ENCODE measurements around the gene OR4E2. TPM values are rescaled to one million over a fixed set of nuclear protein-coding genes. Genes with fewer than 3 reads are reported as not detected.
"Not testable (repeated sequence)": the region's sequence is repeated elsewhere in the genome, so short reads cannot be mapped to it uniquely, and the experiment has no call there.

The OR4E2 gene
- total and polyA plus RNA-seq, 4 experiments from 2014 or later: not detected

DNA sequence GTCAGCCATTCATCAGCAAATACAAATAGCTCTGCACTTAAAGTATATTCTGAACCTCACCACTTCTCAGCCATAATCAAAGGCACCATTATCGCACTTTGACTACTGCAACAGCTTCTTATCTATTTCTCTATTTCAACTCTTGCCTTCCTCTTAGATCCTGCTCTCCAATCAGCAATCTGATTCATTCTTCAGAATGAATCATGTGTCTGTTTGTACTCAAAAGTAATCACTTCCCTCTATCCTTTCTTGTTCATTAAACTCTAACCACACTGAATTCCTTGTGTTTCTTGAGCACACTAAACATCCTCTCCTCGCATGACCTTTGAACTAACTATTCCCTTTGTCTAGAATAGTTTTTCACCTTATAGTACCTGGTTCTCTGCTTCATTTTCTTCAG is 32.8 kb downstream of the OR4E2 start:
- Histone ChIP-seq H3K4me3 (ENCODE audit: low read length in 2 of 2) (no peak overlapping the region), H3K27me3 (ENCODE audit: insufficient read depth, low read length) (no peaks in the 10 kb centered on the region), H3K27ac (ENCODE audit: low read depth, low read length) (no peak overlapping the region), H3K9me3 (ENCODE audit: control insufficient read depth in 1 of 2, low read length in 2 of 2) (no peaks in the 10 kb centered on the region), H3K4me1 (ENCODE audit: insufficient read depth, low read length) (no peaks in the 10 kb centered on the region), H3K36me3 (ENCODE audit: insufficient read depth, low read length) (no peaks in the 10 kb centered on the region)
- intact Hi-C loops (cut with micrococcal nuclease): no loop called here
- Mint-ChIP-seq H3K36me3 (no peaks in the 10 kb centered on the region), H3K9me3 (peaks cover 0 to 17% (median 0%) of the 10 kb centered on the region in 8 donors), H3K4me3 (no peak overlapping the region), H3K27ac (no peak overlapping the region), H3K27me3 (peaks cover 21 to 26% of the 10 kb centered on the region in 2 donors), H3K4me1 (no peaks in the 10 kb centered on the region)
- CTCF ChIA-PET (ENCODE audit: partially characterized antibody): interaction anchor here (1.0 kb wide), 1 partner anchor 23 kb away, joined by 3 read pairs; no protein-coding TSS in a partner anchor
- DNase-seq: no peak
- POLR2A ChIA-PET (ENCODE audit: partially characterized antibody): no interaction called here

DNA sequence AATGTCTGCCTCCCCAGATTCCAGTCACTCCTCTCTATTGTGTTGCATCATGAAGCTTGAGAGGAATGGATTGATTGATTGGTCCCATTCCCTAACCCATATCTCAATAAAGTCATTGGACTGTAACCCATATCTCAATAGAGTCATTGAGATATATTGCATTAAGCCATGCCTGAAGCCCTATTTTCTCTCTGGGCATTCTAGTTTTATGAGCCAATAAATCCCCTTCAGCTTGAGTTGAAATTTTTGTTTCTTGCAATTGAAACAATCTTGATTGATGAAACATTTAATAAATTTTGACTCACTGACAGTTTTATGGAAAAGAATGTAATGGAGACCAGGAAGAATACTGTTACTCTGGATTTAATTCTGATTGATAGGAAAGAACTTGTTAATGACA is 40.8 kb downstream of the OR4E2 start:
- DNase-seq: no peak
- Histone ChIP-seq H3K36me3 (ENCODE audit: insufficient read depth, low read length) (no peaks in the 10 kb centered on the region), H3K4me3 (ENCODE audit: low read length in 2 of 2) (no peak overlapping the region), H3K4me1 (ENCODE audit: insufficient read depth, low read length) (no peaks in the 10 kb centered on the region), H3K27me3 (ENCODE audit: insufficient read depth, low read length) (no peaks in the 10 kb centered on the region), H3K27ac (ENCODE audit: low read depth, low read length) (no peak overlapping the region), H3K9me3 (ENCODE audit: control insufficient read depth in 1 of 2, low read length in 2 of 2) (no peaks in the 10 kb centered on the region)
- H3K9me3 Mint-ChIP-seq: peaks cover 0 to 4% (median 0%) of the 10 kb centered on the region in 8 donors
- H3K4me3 Mint-ChIP-seq: no peak overlapping the region
- CTCF ChIA-PET (ENCODE audit: partially characterized antibody): no interaction called here
- no peaks in the 10 kb centered on the region for H3K36me3 Mint-ChIP-seq
- no peaks in the 10 kb centered on the region for H3K4me1 Mint-ChIP-seq
- H3K27me3 Mint-ChIP-seq: peaks cover 8 to 19% of the 10 kb centered on the region in 2 donors
- POLR2A ChIA-PET (ENCODE audit: partially characterized antibody): no interaction called here
- H3K27ac Mint-ChIP-seq: no peak overlapping the region
- intact Hi-C loops (cut with micrococcal nuclease): no loop called here

DNA sequence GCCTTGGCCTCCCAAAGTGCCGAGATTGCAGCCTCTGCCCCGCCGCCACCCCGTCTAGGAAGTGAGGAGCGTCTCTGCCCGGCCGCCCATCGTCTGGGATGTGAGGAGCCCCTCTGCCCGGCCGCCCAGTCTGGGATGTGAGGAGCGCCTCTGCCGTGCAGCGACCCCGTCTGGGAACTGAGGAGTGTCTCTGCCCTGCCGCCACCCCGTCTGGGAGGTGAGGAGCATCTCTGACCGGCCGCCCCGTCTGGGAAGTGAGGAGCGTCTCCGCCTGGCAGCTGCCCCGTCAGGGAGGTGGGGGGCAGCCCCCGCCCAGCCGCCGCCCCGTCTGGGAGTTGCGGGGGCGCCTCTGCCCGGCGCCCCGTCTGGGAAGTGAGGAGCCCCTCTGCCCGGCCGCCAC is 44.0 kb downstream of the OR4E2 start:
- H3K27me3 Mint-ChIP-seq; H3K36me3 ChIP-seq (ENCODE audit: insufficient read depth, low read length); H3K4me1 Mint-ChIP-seq; H3K9me3 Mint-ChIP-seq; H3K27ac ChIP-seq (ENCODE audit: low read depth, low read length); CTCF ChIA-PET (ENCODE audit: partially characterized antibody); H3K27me3 ChIP-seq (ENCODE audit: insufficient read depth, low read length); POLR2A ChIA-PET (ENCODE audit: partially characterized antibody); H3K36me3 Mint-ChIP-seq; H3K27ac Mint-ChIP-seq; H3K9me3 ChIP-seq (ENCODE audit: control insufficient read depth in 1 of 2, low read length in 2 of 2); intact Hi-C loops (cut with micrococcal nuclease); H3K4me3 ChIP-seq (ENCODE audit: low read length in 2 of 2); DNase-seq; H3K4me1 ChIP-seq (ENCODE audit: insufficient read depth, low read length); H3K4me3 Mint-ChIP-seq: not testable (repeated sequence)

DNA sequence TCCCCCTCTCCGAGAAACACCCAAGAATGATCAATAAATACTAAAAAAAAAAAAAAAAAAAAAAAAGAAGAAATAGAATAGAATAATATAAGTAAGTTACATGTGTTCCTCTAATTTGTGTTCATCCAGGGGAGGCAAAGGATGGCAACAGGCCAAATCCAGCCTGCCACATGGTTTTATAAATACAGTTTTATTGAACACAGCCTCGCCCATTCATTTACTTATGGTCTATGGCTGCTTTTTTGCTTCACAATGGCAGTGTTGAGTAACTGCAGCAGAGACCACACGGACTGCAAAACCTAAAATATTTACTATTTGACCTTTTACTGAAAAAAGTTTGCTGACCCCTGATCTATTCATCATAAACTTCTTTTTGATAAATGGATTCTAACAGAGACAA is 44.9 kb downstream of the OR4E2 start:
- intact Hi-C loops (cut with micrococcal nuclease); H3K36me3 ChIP-seq (ENCODE audit: insufficient read depth, low read length); H3K4me1 Mint-ChIP-seq; H3K27me3 Mint-ChIP-seq; CTCF ChIA-PET (ENCODE audit: partially characterized antibody); H3K27ac ChIP-seq (ENCODE audit: low read depth, low read length); H3K4me1 ChIP-seq (ENCODE audit: insufficient read depth, low read length); DNase-seq; H3K27ac Mint-ChIP-seq; POLR2A ChIA-PET (ENCODE audit: partially characterized antibody); H3K9me3 ChIP-seq (ENCODE audit: control insufficient read depth in 1 of 2, low read length in 2 of 2); H3K9me3 Mint-ChIP-seq; H3K27me3 ChIP-seq (ENCODE audit: insufficient read depth, low read length); H3K4me3 Mint-ChIP-seq; H3K36me3 Mint-ChIP-seq; H3K4me3 ChIP-seq (ENCODE audit: low read length in 2 of 2): not testable (repeated sequence)

DNA sequence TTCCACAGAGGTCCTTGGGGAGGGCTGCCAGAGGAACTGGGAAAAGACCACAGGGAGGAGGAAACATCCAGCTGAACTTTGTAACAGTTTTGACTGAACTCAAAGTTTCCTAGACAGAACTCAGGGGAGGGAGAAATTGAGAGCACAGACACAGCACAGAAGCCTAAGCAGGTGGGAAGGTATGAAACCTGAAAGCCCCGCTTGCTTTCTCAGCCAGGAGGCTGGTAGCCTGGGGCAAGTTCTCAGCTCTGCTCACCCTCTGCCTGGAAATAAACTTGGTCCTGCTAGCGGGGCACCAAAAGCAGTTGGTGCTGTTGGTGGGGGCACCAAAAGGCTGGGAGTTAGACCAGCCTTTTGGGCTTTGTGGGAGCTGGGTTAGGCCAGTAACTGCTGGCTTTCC is 45.9 kb downstream of the OR4E2 start:
- no peak overlapping the region for H3K4me3 Mint-ChIP-seq
- no peak overlapping the region for H3K27ac Mint-ChIP-seq
- intact Hi-C loops (cut with micrococcal nuclease): no loop called here
- ChIA-PET POLR2A (ENCODE audit: partially characterized antibody) (no interaction called here), CTCF (ENCODE audit: partially characterized antibody) (interaction anchor here (1.7 kb wide), 1 partner anchor 10 kb away, joined by 5 read pairs; no protein-coding TSS in a partner anchor)
- H3K36me3 Mint-ChIP-seq: no peaks in the 10 kb centered on the region
- no peak overlapping the region for H3K4me3 ChIP-seq (ENCODE audit: low read length in 2 of 2)
- peaks cover 0 to 4% (median 0%) of the 10 kb centered on the region in 8 donors for H3K9me3 Mint-ChIP-seq
- H3K9me3 ChIP-seq (ENCODE audit: control insufficient read depth in 1 of 2, low read length in 2 of 2): no peaks in the 10 kb centered on the region
- peaks cover 2 to 4% of the 10 kb centered on the region in 2 donors for H3K27me3 Mint-ChIP-seq
- peaks cover 13% of the 10 kb centered on the region for H3K4me1 ChIP-seq (ENCODE audit: insufficient read depth, low read length)
- H3K4me1 Mint-ChIP-seq: peaks cover 10 to 18% (median 12%) of the 10 kb centered on the region in 4 donors
- no peaks in the 10 kb centered on the region for H3K36me3 ChIP-seq (ENCODE audit: insufficient read depth, low read length)
- no peak overlapping the region for H3K27ac ChIP-seq (ENCODE audit: low read depth, low read length)
- H3K27me3 ChIP-seq (ENCODE audit: insufficient read depth, low read length): no peaks in the 10 kb centered on the region
- no peak for DNase-seq

DNA sequence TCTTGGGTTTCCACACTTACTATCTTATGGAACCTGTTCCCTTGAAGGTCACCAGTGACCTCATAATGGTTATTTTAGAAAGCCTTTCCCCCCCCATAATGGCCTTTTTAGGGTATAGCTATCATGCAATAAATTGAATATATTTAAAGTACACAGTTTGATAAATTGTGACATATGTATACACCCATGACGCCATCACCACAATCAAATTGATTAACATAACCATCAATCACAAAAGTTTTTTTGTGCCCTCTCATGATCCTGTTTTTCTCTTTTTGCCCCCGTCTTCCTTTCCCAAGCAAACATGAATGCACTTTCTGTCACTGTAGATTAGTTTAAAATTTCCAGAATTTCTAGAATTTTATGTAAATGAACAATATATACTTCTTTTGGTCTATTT is 48.7 kb downstream of the OR4E2 start:
- Histone ChIP-seq H3K4me1 (ENCODE audit: insufficient read depth, low read length) (peaks cover 17% of the 10 kb centered on the region), H3K4me3 (ENCODE audit: low read length in 2 of 2) (no peak overlapping the region), H3K36me3 (ENCODE audit: insufficient read depth, low read length) (no peaks in the 10 kb centered on the region), H3K9me3 (ENCODE audit: control insufficient read depth in 1 of 2, low read length in 2 of 2) (no peaks in the 10 kb centered on the region), H3K27me3 (ENCODE audit: insufficient read depth, low read length) (no peaks in the 10 kb centered on the region), H3K27ac (ENCODE audit: low read depth, low read length) (no peak overlapping the region)
- H3K27ac Mint-ChIP-seq: no peak overlapping the region
- POLR2A ChIA-PET (ENCODE audit: partially characterized antibody): no interaction called here
- H3K4me3 Mint-ChIP-seq: no peak overlapping the region
- intact Hi-C loops (cut with micrococcal nuclease): no loop called here
- DNase-seq: no peak
- peaks cover 2 to 3% of the 10 kb centered on the region in 2 donors for H3K27me3 Mint-ChIP-seq
- H3K9me3 Mint-ChIP-seq: peaks cover 0 to 4% (median 0%) of the 10 kb centered on the region in 8 donors
- CTCF ChIA-PET (ENCODE audit: partially characterized antibody): no interaction called here
- peaks cover 10 to 23% (median 16%) of the 10 kb centered on the region in 4 donors for H3K4me1 Mint-ChIP-seq
- H3K36me3 Mint-ChIP-seq: no peaks in the 10 kb centered on the region

DNA sequence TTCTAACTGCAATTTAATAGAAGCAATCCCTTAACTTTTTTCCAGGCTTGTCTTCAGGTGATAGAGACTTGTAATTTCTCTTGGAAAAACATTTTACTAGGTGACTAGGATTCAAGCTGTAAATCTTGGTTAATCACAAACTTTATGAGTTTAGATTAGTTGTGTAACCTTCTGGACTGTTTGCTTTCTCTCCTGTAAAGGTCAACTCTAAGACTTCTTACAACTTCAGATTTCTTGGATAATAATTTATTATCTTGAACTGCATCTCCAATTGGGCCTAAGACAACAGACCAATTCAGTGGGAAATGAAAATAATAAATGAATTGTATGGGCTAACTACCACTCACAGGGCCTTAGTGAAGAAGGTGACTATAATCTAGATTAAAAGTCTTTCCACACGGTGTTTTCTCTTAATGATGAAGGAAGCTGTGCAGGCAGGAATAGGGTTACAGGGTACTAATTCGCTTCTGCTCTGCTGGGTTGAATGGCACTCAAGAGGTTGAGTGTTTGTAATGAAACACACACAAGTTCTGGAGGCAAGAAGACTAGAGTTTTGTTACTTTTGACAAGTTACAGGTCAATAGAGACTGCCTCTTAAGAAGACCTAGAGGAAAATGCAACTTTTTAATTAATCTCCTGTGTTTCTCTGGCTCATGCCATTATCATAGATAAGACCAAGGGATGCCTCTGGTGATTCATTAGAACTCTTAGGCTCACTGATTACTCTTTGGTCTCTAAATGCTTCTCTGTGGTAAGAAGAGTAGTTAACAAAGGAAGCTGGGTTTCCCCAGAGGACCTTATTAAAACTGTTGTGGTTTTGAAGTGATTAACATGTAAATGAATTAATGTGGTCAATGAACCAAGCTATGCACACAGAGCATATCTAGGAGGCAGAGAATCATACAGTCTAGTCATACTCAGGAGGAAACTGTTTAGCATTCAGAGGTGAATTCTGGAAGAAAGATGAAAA is 50.0 kb downstream of the OR4E2 start:
- H3K9me3 Mint-ChIP-seq: peaks cover 0 to 8% (median 0%) of the 10 kb centered on the region in 8 donors
- H3K4me1 Mint-ChIP-seq: peaks cover 10 to 23% (median 16%) of the 10 kb centered on the region in 4 donors
- DNase-seq: peak; percentile 14 to 42 (median 35)
- POLR2A ChIA-PET (ENCODE audit: partially characterized antibody): no interaction called here
- H3K4me3 Mint-ChIP-seq: no peak overlapping the region
- no peaks in the 10 kb centered on the region for H3K9me3 ChIP-seq (ENCODE audit: control insufficient read depth in 1 of 2, low read length in 2 of 2)
- no peak overlapping the region for H3K4me3 ChIP-seq (ENCODE audit: low read length in 2 of 2)
- H3K27me3 ChIP-seq (ENCODE audit: insufficient read depth, low read length): no peaks in the 10 kb centered on the region
- CTCF ChIA-PET (ENCODE audit: partially characterized antibody): no interaction called here
- H3K4me1 ChIP-seq (ENCODE audit: insufficient read depth, low read length): peaks cover 17% of the 10 kb centered on the region
- no peaks in the 10 kb centered on the region for H3K36me3 ChIP-seq (ENCODE audit: insufficient read depth, low read length)
- H3K27me3 Mint-ChIP-seq: peaks cover 3% of the 10 kb centered on the region in 2 donors
- intact Hi-C loops (cut with micrococcal nuclease): loop anchor here (2.0 kb wide), 1 partner anchor 63 kb away; no protein-coding TSS in a partner anchor
- no peak overlapping the region for H3K27ac ChIP-seq (ENCODE audit: low read depth, low read length)
- H3K27ac Mint-ChIP-seq: peak overlapping the region in 1 of 7 donors; percentile 32
- H3K36me3 Mint-ChIP-seq: no peaks in the 10 kb centered on the region

Measured in CD4-positive, alpha-beta memory T cell (primary cell).